ENCODE measurements around the gene ADCY10. TPM values are rescaled to one million over a fixed set of nuclear protein-coding genes. Genes with fewer than 3 reads are reported as not detected.

Gene ADCY10
- total and polyA plus RNA-seq, 9 of the 15 experiments (the other 6 are each of a cell fraction or from before 2014, with no cell fraction given), result 0.08 to 0.86 (median 0.22) TPM

GRCh38 chr1:167936930-167937708, 23.2 kb upstream of the ADCY10 start, which contains the start of gene MPC2 (continued):
- TF ChIP-seq ZNF449 (CRISPR knock-in tag; IDR thresholded peaks at IDR 0.05), result no peak
- TF ChIP-seq PRDM10 (IDR thresholded peaks at IDR 0.05; ENCODE audit: partially characterized antibody), result peak; percentile 77
- TF ChIP-seq TOE1 (IDR thresholded peaks at IDR 0.05; ENCODE audit: borderline replicate concordance), result no peak; the same call in 1 of the 2 replicates
- TF ChIP-seq TOE1 (CRISPR knock-in tag; IDR thresholded peaks at IDR 0.05; ENCODE audit: borderline replicate concordance, low read depth), result no peak
- no peak for TF ChIP-seq JUNB (CRISPR knock-in tag; conservative IDR thresholded peaks at IDR 0.05)
- peak; percentile 26; the same call in 1 of the 2 replicates for TF ChIP-seq MTA2 (IDR thresholded peaks at IDR 0.05; ENCODE audit: low read depth)
- TF ChIP-seq TAF1 (IDR thresholded peaks at IDR 0.05; ENCODE audit: control insufficient read depth, extremely low read depth, insufficient read depth, low read length, severe bottlenecking), result peak; percentile 98
- no peak for TF ChIP-seq ZNF518B (CRISPR knock-in tag; IDR thresholded peaks at IDR 0.05)
- no peak for TF ChIP-seq CEBPZ (IDR thresholded peaks at IDR 0.05; ENCODE audit: borderline replicate concordance, low read depth, low read length)
